ENCODE data around the gene USF2.

DNA sequence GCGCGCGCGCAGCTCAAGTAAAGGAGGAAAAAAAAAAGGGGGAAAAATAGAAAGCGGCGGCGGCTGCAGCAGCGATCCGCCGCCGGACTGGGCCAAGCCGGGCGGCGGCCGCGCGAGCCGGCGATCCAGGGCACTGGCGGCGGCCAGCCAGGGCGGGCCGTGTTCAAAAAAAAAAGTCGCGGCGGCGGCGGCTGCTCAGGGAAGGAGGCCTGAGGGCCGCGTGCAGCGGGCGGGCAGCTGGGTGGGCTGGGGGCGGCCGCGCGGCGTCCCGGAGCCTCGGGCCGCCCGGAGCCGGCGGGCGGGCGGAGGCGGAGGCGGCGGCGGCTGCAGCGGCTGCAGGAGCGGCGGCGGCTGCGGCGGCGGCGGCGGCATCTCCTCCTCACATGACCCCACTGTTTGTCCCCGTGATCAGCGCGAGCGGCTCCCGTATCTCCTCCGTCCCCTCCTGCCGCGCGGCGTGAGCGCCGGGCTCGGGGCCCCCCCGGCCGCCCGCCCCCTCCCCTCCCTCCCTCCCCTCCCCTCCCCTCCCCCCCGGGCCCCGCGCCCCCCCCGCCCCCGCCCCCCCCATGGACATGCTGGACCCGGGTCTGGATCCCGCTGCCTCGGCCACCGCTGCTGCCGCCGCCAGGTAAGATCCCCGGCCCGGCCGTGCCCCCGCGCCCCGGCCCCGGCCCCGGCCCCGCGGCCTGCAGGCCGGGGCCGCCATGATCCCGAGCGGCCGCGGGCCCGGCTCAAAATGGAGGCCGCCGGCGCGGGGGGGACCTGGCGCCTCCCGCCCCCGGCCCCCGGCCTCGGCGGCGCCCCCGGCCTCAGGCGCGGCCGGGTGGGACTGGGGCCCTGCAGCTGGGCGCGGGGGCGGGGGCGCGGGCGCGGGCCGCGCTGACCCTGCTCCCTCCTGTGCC is at the start of gene USF2:
- TF ChIP-seq, protein P1, sequence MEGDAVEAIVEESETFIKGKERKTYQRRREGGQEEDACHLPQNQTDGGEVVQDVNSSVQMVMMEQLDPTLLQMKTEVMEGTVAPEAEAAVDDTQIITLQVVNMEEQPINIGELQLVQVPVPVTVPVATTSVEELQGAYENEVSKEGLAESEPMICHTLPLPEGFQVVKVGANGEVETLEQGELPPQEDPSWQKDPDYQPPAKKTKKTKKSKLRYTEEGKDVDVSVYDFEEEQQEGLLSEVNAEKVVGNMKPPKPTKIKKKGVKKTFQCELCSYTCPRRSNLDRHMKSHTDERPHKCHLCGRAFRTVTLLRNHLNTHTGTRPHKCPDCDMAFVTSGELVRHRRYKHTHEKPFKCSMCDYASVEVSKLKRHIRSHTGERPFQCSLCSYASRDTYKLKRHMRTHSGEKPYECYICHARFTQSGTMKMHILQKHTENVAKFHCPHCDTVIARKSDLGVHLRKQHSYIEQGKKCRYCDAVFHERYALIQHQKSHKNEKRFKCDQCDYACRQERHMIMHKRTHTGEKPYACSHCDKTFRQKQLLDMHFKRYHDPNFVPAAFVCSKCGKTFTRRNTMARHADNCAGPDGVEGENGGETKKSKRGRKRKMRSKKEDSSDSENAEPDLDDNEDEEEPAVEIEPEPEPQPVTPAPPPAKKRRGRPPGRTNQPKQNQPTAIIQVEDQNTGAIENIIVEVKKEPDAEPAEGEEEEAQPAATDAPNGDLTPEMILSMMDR (conservative IDR thresholded peaks at IDR 0.05), result no peak
- TF ChIP-seq ZFX (IDR thresholded peaks at IDR 0.05), result no peak
